ENCODE results near the gene GPHB5. TPM values are rescaled to one million over a fixed set of nuclear protein-coding genes. Genes with fewer than 3 reads are reported as not detected.

Gene GPHB5
- total and polyA plus RNA-seq, 4 donors: not detected

- 95 to 96% methylated on average over 5 of the region's 5 CpGs for WGBS, 2 donors
- Histone ChIP-seq H3K9me3 (ENCODE audit: control insufficient read depth in 4 of 4, insufficient read depth in 3 of 4, low read length in 3 of 4) (no peaks in the 10 kb centered on the region), H3K4me1 (ENCODE audit: control insufficient read depth in 5 of 5, insufficient read depth in 5 of 5, low read length in 5 of 5) (no peaks in the 10 kb centered on the region), H3K27me3 (ENCODE audit: control insufficient read depth in 3 of 3, insufficient read depth in 3 of 3, low read length in 2 of 3) (no peaks in the 10 kb centered on the region), H3K9ac (ENCODE audit: insufficient read depth in 1 of 2, low read length in 2 of 2) (no peak overlapping the region), H3K4me3 (no peak overlapping the region), H3K27ac (ENCODE audit: low read depth in 1 of 2, low read length in 1 of 2) (no peak overlapping the region), H3K36me3 (ENCODE audit: control insufficient read depth in 4 of 4, insufficient read depth in 4 of 4, low read length in 4 of 4) (no peaks in the 10 kb centered on the region)
- DNase-seq (no peak), ATAC-seq (ENCODE audit: insufficient read depth, low FRiP score) (no peak)
- TF ChIP-seq CTCF (IDR thresholded peaks at IDR 0.05; ENCODE audit: control extremely low read depth, extremely low read depth): no peak
These were observed 8.1 kb upstream of the GPHB5 start for GRCh38 chr14:63326840-63327239.

- Histone ChIP-seq H3K4me1 (ENCODE audit: control insufficient read depth in 5 of 5, insufficient read depth in 5 of 5, low read length in 5 of 5) (no peaks in the 10 kb centered on the region), H3K27me3 (ENCODE audit: control insufficient read depth in 3 of 3, insufficient read depth in 3 of 3, low read length in 2 of 3) (no peaks in the 10 kb centered on the region), H3K9ac (ENCODE audit: insufficient read depth in 1 of 2, low read length in 2 of 2) (no peak overlapping the region), H3K4me3 (no peak overlapping the region), H3K27ac (ENCODE audit: low read depth in 1 of 2, low read length in 1 of 2) (no peak overlapping the region), H3K36me3 (ENCODE audit: control insufficient read depth in 4 of 4, insufficient read depth in 4 of 4, low read length in 4 of 4) (no peaks in the 10 kb centered on the region), H3K9me3 (ENCODE audit: control insufficient read depth in 4 of 4, insufficient read depth in 3 of 4, low read length in 3 of 4) (no peaks in the 10 kb centered on the region)
- TF ChIP-seq CTCF (IDR thresholded peaks at IDR 0.05; ENCODE audit: control extremely low read depth, extremely low read depth): no peak
- ATAC-seq (ENCODE audit: insufficient read depth, low FRiP score) (no peak), DNase-seq (peak in 2 of 3 donors; percentile 11 to 20)
- 62 to 76% methylated on average over 9 of the region's 9 CpGs for WGBS, 2 donors
These were observed 4.3 kb upstream of the GPHB5 start for GRCh38 chr14:63322897-63323573.

- ATAC-seq (ENCODE audit: insufficient read depth, low FRiP score): no peak
- Histone ChIP-seq H3K36me3 (ENCODE audit: control insufficient read depth in 4 of 4, insufficient read depth in 4 of 4, low read length in 4 of 4) (no peaks in the 10 kb centered on the region), H3K9ac (ENCODE audit: insufficient read depth in 1 of 2, low read length in 2 of 2) (no peak overlapping the region), H3K4me1 (ENCODE audit: control insufficient read depth in 5 of 5, insufficient read depth in 5 of 5, low read length in 5 of 5) (no peaks in the 10 kb centered on the region), H3K4me3 (no peak overlapping the region), H3K9me3 (ENCODE audit: control insufficient read depth in 4 of 4, insufficient read depth in 3 of 4, low read length in 3 of 4) (no peaks in the 10 kb centered on the region), H3K27me3 (ENCODE audit: control insufficient read depth in 3 of 3, insufficient read depth in 3 of 3, low read length in 2 of 3) (no peaks in the 10 kb centered on the region), H3K27ac (ENCODE audit: low read depth in 1 of 2, low read length in 1 of 2) (no peak overlapping the region)
- DNase-seq: no peak
- WGBS, 2 donors: 93 to 96% methylated on average over 1 of the region's 1 CpG
- no peak for TF ChIP-seq CTCF (IDR thresholded peaks at IDR 0.05; ENCODE audit: control extremely low read depth, extremely low read depth)
These were observed 3.7 kb upstream of the GPHB5 start for GRCh38 chr14:63322472-63322871.
